Chondrocyte (in vitro differentiated cells): Measurements from ENCODE around the gene ZNF358. TPM values are rescaled to one million over a fixed set of nuclear protein-coding genes. Genes with fewer than 3 reads are reported as not detected.

ENCODE experiments used
- DNase-seq: peaks from one replicate; pipeline ENCODE4 v3.0.0; 2021; ENCODE audit warnings: mixed read lengths, low spot score
- H3K27ac Mint-ChIP-seq: one replicate; pipeline ENCODE4 v1.8.0; 2021; ENCODE audit warnings: mild to moderate bottlenecking, moderate library complexity, mixed read lengths; ENCODE audit not compliant: unreplicated experiment
- H3K27me3 Mint-ChIP-seq: 2 replicates; pipeline ENCODE4 v1.8.0; 2021; ENCODE audit warnings: low read depth, mixed read lengths
- H3K36me3 Mint-ChIP-seq: 2 replicates; pipeline ENCODE4 v1.8.0; 2021; ENCODE audit warnings: low read depth, mixed read lengths
- H3K4me1 Mint-ChIP-seq: 2 replicates; pipeline ENCODE4 v1.8.0; 2021; ENCODE audit warnings: low read depth, mild to moderate bottlenecking, mixed read lengths
- H3K4me3 Mint-ChIP-seq: one replicate; pipeline ENCODE4 v1.8.0; 2021; ENCODE audit warnings: mild to moderate bottlenecking, moderate library complexity, mixed read lengths; ENCODE audit not compliant: unreplicated experiment
- H3K9me3 Mint-ChIP-seq: 2 replicates; pipeline ENCODE4 v1.8.0; 2021; ENCODE audit warnings: low read depth, mixed read lengths
- CTCF ChIP-seq: fragments of 200-600 bp; sonication (generic); IDR thresholded peaks from 2 replicates; pipeline ENCODE4 v1.5.0; 2021; ENCODE audit warnings: antibody characterized with exemption, mild to moderate bottlenecking, moderate library complexity
- total RNA-seq: library from RNA; stranded (reverse); gene quantifications from 3 replicates; pipeline ENCODE4 v1.2.1, GENCODE V29; 2021

Gene ZNF358
- total RNA-seq, 1 donor from 2014 or later = 78.9 TPM

GRCh38 chr19:7529610-7530490 is 13.9 kb downstream of the ZNF358 start:
- TF ChIP-seq CTCF = no peak
- no peak overlapping the region for H3K27ac Mint-ChIP-seq
- H3K9me3 Mint-ChIP-seq = no peaks in the 10 kb centered on the region
- H3K27me3 Mint-ChIP-seq = no peaks in the 10 kb centered on the region
- no peak for DNase-seq
- H3K4me3 Mint-ChIP-seq = no peak overlapping the region
- H3K36me3 Mint-ChIP-seq = peaks cover 9% of the 10 kb centered on the region
- peaks cover 14% of the 10 kb centered on the region for H3K4me1 Mint-ChIP-seq

- Mint-ChIP-seq H3K4me3 (peak overlapping the region; percentile 98), H3K4me1 (peaks cover 28% of the 10 kb centered on the region), H3K27ac (peak overlapping the region; percentile 98), H3K9me3 (no peaks in the 10 kb centered on the region), H3K36me3 (peaks cover 10% of the 10 kb centered on the region), H3K27me3 (no peaks in the 10 kb centered on the region)
- DNase-seq = no peak
- TF ChIP-seq CTCF = no peak
Measured at GRCh38 chr19:7533281-7533885, 17.5 kb downstream of the ZNF358 start.

- peak overlapping the region; percentile 98 for H3K4me3 Mint-ChIP-seq
- peak overlapping the region; percentile 98 for H3K27ac Mint-ChIP-seq
- peaks cover 10% of the 10 kb centered on the region for H3K36me3 Mint-ChIP-seq
- H3K4me1 Mint-ChIP-seq = peaks cover 28% of the 10 kb centered on the region
- TF ChIP-seq CTCF = no peak
- no peak for DNase-seq
- H3K9me3 Mint-ChIP-seq = no peaks in the 10 kb centered on the region
- no peaks in the 10 kb centered on the region for H3K27me3 Mint-ChIP-seq
Measured at GRCh38 chr19:7533925-7534480, 18.1 kb downstream of the ZNF358 start.

- peak; percentile 62 for TF ChIP-seq CTCF
- H3K36me3 Mint-ChIP-seq = peaks cover 8% of the 10 kb centered on the region
- H3K27ac Mint-ChIP-seq = peak overlapping the region; percentile 98
- peak overlapping the region; percentile 98 for H3K4me3 Mint-ChIP-seq
- no peaks in the 10 kb centered on the region for H3K9me3 Mint-ChIP-seq
- H3K4me1 Mint-ChIP-seq = peaks cover 28% of the 10 kb centered on the region
- H3K27me3 Mint-ChIP-seq = no peaks in the 10 kb centered on the region
- no peak for DNase-seq
Measured at GRCh38 chr19:7534531-7535046, 18.7 kb downstream of the ZNF358 start.
